GM19099 (cell line): ENCODE data around the gene TMEM108.

Experiments used
- POLR2A ChIP-seq: IDR thresholded peaks from 3 replicates; pipeline ENCODE4 v1.6.1; 2011; ENCODE audit warnings: low read depth; ENCODE audit not compliant: insufficient read length; ENCODE audit errors: extremely low read depth

TMEM108 gene

DNA sequence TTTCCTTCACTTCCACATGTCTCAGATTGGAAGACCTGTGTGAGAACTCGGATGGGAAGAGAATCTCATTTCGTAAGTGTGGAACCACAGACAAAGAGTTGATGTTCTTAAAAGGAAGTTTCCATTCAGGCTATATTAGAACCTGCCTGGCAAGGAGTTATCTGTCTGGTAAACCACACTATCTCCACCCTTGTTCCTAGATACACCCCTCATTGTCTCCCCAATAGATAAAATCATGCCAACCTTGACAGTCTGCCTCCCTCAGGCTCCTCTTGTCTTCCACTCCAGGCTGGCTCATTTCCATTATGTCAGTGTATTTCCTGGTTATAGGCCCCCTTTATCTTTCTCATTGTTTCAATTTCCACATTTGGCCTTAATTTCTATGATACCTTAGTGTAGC lies 89.2 kb downstream of the TMEM108 start:
- TF ChIP-seq POLR2A = no peak

DNA sequence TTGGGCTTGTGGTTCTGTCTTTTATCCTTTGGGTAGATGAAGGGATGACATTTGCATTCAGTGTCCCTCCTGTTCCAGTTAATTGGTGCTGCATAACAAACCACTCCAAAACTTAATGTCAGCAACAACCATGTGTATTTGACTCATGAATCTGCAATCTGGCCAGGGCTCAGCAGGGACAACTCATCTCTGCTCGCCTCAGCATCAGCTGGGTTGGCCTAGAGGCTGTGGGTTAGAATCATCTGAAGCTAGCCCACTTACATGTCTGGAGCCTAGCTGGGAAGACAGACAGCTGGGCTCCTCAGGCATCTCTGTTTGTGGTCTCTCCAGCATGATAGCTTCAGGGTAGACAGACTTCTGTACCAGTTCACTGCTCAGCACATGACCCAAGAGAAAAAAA lies 92.0 kb downstream of the TMEM108 start:
- no peak for TF ChIP-seq POLR2A

DNA sequence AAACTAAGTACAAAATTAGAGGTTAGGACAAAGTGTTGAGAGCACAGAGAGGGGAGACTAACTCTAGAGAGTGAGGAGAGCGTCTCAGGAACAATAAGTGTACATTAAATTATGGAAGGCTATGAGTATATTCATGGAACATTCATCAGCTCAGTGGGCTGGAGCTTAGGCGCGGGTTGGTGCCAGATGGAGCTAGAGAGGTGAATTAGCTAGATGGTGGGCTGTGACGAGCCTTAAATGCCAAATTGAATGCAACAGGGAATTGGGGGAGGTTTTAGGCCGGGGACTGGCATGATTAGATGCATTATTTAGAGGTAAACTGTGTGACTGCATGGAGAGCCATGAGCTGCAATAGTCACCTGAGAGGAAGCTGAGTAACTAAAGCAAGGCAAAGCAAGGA lies 97.1 kb downstream of the TMEM108 start:
- TF ChIP-seq POLR2A = no peak

DNA sequence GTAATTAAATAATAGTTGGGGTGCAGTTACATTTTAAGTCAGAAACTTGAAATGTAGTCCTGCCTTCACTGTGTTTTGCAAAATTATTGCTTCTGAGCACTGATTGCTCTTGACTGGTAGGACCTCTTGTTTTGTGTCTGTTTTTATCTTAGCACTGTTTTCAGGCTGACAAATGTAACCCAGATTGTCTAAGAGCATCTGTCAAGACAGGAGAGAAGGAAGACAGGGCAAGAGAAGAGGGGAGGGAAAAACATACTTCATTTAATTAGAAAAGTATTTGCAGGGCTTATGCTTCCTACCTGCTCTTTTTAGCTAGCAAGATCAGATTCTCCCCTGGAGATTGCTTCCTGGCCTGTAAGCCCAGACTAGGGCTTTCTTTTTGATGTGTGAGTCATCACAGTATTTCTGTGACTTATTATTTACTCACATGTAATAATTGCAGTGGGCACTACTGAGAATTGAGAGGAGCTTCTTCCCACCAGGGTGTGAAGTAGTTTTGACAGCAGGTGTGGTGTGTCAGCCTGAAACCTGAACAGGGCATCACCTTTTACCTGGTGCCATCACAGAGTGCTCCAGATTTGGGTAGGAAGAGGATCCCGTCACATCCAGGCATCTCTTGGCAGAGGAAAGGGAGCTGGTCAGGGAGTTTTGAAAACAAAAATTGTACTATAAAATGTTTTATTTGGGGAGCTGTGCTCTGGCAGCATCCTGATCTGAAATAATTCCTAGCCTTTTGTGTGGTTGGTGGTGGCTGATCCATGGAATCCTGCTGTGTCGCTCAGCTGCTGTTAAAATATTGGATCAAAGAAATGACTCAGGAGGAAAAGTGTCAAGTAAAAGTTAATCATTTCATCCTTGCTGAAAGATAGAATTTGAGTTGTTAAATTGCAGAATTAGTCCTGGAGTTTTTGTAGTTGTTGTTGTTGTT lies 98.2 kb downstream of the TMEM108 start:
- TF ChIP-seq POLR2A = no peak

DNA sequence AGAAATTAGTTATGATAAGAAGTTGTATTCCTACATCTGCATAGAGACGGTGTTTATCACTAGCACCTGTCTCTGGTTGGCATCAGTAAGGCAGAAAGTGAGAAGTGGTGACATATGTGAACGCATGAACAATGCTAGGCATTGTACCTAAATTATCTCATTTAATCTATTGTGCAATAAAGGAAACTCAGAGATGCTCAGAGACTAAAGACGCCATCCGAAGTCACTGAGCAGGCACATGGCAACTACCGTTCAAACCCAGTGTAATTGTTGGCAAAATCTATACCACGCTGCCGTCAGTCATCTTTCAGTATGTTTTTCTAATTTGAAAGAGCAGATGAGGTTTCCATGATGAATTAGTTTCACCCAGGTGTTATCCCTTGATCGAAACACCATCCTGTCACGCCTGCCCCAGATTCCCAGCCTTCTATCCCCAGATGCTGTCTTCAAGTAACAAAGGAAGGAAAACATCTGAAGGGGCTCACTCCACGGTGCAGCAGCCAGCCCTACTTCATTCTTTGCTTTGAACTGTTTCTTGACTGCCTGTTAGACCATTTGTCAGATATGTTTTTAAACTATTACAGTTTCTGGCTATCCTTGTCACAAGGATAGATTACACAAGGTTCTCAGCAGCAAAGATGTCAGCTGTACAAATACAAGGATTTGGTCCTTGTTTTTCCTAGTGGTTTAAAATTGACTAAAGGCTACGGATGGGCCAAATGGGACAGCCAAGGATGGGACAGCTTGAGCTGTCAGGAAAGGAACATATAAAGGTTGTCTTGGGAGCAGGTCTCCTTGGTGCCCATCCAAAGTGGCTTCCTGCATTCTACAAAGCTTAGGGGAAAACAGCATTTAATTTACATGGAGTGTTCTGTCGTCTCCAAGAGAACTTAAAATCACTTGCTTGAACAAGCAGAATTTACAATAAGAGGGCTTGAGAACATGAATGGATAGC lies 99.1 kb downstream of the TMEM108 start:
- TF ChIP-seq POLR2A = no peak

DNA sequence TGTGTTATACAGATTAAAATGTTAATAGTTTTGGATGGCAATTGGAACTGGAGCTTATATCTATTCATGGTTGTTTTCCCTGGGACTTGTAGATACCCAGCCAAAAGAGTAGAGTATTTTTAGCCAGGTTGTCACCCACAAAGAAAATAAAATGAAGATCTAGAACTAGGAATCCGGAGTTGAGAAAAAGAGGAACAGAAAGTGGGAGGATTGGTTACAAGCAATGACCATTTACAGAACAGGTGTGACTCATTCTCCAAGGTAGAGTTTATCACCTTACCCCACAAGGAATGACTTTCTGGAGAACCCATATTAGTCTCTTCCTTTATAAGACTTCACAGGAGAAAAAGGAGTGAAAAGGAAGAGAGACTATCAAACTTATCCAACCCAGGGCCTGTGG lies 99.8 kb downstream of the TMEM108 start:
- no peak for TF ChIP-seq POLR2A

DNA sequence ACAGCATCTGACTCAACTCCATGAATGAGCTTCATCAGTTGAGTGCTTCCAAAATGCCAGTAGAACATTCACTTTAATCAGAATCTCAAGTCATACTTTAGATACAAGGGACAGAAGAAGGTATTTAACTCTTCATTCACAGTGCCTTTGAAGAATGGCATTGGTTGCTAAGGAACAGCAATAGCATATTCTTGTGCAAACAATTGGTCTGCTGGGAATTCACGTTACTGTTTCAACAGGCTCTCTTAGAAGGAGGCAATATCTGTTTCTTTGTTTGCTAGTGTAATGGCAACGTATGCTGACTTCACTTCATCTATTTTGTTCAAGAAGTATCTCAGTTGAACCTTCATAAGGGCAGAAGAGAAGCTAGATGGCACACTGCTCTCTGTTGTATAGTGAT lies 113.9 kb downstream of the TMEM108 start:
- no peak for TF ChIP-seq POLR2A

DNA sequence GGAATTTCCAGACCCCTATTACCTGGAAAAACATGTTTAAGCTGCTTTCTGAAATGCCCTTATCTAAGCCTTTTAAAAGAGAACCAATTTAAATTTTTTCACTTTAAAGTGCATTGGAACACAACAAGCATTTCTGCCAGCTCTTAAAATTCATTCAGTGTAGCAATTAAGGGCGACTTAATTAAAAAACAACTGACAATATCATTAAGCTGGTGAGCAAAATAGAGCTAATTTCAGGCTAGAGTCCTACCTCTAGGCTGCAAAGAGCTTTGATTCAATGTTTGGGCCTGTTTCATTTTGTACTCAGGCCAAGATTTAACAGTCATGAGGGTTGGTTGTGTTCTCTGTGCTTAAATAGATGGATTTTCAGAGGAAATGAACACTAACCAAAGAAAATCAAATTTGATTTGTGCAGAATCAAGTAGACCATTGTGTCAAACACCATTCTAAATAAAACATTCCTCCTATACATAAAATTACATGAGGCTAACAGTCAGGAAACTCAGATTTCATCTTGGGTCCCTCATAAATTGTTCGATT lies 114.6 kb downstream of the TMEM108 start:
- no peak for TF ChIP-seq POLR2A

DNA sequence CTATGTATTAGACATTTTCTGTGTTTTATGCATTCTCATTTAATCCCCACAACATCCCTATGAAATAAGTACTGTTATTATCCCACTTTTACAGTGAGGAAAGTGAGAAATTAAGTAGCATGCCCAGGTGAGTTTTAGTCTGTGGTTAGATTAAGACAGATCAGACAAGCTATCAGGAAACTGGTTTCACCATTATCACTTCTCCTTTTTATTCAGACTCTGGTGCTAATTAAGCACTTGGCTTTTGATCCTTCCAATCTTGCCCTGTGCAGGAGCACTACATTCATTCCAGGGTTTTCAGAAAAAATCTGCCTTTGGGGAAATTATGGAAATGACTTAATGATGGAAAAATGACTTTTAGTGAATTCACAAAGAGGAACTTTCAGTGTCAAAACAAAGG lies 115.2 kb downstream of the TMEM108 start:
- TF ChIP-seq POLR2A = no peak

DNA sequence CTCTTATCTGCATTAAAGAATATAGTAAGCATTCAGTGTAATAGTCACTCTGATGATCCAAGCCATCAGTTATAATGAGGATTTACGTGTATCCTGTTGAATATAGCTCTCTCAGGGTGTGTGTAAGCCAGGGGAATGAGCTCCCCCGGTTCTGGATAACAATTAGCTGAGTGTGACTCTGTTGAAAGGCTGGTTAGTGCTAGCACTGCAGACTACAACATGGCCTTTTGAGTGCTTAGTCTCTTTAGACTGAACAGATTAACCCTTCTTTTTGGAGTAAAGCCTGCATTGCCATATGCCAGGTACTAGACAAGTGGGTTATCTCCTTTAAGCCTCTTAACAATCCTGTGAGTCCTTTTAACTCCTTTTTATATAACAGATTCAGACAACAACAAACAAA lies 119.5 kb downstream of the TMEM108 start:
- TF ChIP-seq POLR2A = no peak

DNA sequence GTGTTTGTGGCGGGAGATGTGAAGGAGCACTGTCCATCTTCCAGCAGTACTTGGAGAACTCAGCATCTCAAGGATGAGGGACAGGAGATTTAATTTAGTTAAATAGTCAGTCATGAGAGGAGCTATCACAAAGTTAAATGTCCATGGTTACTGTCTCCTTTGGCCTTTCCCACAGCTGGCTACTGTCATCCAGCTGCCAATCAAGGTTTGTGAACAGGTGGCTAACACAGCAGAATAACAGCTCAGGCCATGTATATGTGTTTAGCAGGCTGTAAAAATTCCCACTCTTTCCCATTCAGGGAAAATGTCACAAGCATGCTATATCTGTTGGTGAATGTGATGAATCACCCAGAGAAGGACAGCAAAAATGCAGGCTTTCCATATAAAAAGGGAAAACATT lies 120.5 kb downstream of the TMEM108 start:
- TF ChIP-seq POLR2A = no peak

DNA sequence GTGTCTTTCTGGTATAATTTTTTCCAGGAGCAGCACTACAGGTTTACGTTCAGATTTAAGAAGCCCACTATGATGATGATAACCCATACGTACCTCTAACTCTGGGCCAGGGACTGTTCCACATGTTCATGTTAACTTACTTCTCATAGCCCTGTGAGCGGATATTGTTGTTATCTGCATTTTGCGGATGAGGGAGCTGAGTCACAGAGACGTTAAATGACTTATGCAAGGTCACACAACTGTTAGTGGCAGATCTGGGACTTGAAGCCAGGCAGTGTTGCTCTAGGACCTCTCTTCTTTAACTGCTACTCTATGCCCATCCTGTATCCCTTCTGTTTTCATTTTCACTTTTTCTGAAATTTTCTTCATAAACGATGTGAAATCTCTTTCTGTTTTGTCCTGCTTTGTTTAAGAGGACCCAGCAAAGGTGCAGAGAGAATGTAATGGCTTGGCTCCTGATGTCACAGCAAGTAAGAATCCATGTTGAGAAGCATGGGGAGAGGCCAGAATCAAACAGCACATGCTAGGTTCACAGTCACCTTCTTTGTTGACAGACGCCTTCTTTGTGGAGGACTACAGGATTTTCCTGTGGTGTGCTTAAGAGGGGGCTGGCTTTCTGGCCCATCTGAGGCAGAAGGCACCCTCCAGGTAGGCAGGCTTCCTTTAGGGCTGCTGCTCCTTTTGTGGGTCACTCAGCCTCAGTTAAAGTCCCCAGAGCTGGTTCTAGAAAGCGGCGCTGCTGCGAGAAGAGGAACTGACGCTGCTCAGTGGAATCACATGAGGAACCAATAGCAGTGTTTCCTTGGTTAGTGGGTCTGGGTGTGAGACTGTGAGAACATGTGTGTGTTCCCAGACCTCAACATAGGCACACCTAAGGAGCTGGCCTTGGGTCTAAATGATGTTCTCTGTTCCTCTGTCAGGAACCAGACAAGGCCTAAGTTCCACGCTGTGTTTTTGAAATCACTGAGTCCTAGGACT lies 121.6 kb downstream of the TMEM108 start:
- TF ChIP-seq POLR2A = no peak

DNA sequence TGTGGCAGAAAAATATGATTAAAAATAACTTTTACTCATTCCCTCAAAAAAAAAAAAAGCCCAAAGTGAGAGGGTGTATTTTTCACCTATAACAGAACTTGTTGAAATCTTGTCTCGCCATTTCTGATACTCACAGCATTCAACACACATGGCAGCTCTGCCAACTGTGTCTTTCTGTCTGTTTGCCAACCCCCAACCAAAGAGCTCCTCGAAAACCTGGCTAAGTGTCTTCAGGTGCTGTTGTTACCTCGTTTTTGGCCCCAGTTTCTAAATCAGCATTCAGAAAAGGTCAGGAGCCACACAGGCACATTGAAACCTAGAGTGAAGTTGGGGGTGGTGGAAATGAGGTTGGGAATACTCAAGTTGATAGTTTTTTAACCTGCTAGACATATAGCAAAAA lies 123.5 kb downstream of the TMEM108 start:
- no peak for TF ChIP-seq POLR2A

DNA sequence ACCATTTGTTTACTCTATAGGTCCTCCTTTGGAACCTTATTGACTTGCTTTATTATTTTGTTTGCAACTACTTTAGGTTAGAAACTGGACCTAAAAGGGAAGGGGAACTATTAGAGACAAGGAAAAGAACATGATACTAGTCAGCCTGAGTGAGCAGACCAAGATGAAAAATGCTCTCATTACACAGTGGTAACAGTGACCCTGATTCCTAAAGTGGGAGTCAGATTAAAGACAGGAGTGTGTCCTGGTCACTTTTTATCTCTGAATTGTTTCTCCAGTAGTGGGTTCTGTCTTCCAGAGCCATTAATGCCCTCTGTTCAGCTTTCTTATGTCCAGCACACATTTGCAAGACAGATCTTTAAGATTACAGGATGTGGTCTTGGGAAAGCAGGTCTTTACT lies 124.1 kb downstream of the TMEM108 start:
- TF ChIP-seq POLR2A = no peak

DNA sequence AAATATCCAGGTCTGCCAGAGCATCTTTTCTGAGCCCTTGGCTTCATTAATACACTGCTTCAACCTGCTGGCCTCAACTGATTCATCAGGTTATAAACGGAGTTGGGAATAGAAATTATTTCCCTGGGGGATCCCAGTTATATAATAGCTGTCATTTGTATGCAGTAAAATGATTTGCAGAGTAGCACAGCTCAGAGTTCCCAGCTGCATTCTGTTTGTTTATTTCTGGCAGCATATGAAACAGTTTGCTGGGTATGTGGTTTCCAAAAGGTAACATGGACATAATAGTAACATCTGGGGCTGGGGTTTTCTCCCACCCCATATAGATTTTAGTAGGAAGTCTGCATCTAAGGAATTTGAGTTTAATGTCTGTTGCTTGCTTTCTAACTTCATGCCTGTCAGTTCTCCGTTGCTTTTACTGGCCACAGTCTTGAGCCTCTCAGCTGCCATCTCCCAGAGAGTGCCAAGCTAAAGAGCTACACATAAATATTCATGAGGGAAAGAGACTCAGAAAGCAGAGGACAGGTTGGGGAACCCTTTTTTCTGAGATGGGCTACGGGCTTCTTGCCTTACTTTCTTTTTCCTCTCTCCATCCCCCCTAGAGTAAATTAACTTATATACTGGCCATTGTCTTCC lies 124.6 kb downstream of the TMEM108 start:
- no peak for TF ChIP-seq POLR2A
